Stimulated activated CD4-positive, alpha-beta T cell treated with anti-CD3 and anti-CD28 coated beads, Interleukin-4, amount 100 ng/mL, for 4 hours (primary cell): ENCODE results near the gene STX8.

ENCODE experiments used
- DNase-seq, 2 experiments: peaks; one replicate each; pipeline ENCODE4 v3.0.0-alpha.2; 2020

STX8 gene

DNA sequence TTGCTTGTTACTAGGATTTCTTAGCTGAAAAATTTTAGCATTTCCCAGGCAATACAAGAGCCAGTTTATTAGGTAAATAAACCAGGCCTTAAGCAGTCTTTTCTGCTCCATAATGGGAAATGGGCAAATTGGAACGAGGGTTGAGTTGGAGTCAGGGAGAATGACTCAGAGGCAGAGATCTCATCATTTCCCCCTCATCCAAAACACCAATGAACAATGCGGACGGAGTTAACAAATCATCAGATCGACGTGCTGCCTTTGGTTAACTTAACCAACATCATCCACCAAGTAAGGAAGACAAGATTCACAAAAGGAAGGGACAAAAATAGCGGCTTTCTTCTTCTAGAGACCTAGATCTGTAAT lies 243.5 kb downstream of the STX8 start:
- DNase-seq = no peak

DNA sequence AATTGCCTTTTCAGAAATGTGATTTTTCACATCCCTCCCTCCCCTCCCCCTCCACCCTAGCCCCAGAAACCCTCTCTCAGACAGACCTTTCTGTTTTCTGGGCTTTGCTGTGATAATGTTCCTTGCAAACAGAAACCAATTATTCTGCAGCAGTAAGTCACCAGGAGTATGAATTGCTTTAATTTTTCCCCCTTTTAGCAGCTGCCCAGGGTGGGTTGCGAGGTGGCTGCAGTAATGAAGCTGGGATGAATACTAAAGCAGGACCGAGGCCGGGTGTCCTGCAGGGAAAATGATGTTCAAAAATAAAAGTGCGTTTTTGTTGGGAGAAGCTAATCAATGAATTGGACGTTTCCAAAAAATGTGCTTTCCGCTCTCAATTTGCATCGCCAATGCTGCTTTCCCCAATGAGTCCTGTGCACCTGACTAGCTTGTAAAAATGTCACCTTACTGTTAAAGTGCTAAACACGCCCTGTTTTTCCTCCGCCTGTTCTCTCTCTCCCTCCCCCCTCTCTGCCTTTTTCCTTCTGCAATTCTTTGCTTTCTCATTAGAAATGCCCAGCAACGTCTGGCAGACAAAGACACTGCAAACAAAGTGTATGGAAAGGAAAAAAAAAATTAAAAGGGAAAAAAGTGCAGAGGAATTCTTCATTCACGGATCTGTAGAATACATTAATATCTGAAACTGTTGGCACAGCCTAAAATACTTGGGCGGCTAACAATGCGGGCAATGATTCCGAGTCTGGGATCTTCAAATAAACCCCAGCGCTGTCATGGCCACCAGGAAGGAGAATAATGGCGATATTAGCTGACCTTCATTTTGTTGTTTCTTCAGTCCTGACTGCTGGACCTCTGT lies 244.1 kb downstream of the STX8 start:
- DNase-seq = no peak

DNA sequence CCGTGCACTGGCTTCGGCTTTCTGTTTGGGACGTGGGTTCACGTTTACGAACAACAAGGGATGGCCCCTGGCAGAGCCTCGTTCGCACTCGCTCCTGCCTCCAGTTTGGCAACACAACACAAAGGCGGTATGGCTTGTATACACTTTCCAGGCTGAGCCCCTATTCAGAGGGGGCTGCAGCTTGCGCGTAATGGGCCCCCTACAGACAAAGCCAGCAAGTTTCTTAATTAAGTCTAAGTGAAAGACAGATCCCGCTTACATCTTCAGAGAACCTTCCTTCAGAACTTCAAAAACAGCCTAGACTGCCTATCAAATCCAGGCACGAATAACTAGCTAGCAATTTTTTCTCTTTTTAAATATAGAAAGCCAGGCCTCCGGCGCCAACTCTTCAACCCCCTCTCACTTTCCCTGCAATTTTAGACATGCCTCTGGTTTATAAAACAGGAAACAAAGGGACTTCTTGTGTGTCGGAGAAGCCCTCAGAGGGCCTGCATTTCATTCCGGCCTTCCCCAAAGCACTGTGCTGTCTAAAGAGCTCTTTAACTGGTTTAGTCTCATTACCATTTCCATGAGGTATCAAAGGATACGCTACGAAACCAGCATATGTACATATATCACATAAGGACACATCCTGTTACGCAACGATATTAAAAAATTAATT lies 244.9 kb downstream of the STX8 start:
- DNase-seq = no peak

- DNase-seq = no peak
Observed at GRCh38 chr17:9330141-9330540, 245.5 kb downstream of the STX8 start.

GRCh38 chr17:9329251-9329921 lies 246.2 kb downstream of the STX8 start:
- DNase-seq = no peak

DNA sequence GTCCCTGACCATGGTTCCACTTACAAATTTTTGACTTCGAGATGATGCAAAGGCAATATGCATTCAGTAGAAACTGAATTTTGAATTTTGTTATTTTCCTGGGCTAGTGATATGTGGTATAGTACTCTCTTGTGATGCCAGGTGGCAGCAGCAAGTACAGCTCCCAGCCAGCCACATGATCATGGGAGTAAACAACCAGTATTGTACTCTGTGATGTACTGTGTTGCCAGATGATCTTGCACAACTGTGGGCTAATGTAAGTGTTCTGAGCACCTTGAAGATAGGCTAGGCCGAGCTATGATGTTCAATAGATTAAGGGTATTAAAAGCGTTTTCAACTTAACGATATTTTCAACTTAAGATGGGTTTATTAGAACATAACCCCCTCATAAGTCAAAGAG lies 250.8 kb downstream of the STX8 start:
- DNase-seq = no peak

DNA sequence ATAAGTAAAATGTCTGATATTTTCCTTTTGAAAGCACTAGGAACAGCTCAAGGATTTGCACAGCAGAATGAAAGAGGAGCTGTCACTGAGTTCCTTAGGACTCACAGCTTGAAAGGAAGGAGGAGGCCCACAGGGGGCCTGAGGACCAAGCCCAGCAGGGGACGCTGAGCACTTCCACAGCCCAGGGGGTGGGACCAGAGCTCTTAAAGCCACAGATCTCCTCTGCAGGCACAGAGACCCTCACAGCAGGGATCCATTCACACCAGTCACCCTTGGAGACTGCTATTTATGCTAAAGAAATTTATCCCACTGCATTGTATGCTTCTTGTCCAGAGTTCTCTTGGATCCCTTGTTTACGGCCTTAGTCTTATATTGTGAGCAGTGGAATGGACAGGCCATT lies 253.3 kb downstream of the STX8 start:
- DNase-seq = no peak

DNA sequence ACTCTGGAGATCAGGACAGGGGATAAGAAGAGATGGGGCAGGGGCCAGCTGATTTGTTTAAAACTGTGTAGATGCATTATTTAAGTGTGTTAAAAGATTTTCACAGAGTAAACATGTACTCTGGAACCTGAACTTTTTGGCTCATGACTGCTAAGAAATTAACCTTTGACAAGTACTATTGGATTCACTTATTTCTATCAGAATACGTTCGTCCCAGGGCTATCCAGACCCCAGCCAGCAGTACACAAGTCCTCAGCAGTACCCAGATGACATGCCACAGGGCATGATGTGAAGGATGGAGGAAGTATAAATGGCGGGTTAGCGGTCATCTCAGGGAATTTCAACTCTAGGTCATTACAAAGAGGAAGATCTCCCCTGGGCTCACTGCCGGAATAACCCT lies 253.7 kb downstream of the STX8 start:
- DNase-seq = no peak

DNA sequence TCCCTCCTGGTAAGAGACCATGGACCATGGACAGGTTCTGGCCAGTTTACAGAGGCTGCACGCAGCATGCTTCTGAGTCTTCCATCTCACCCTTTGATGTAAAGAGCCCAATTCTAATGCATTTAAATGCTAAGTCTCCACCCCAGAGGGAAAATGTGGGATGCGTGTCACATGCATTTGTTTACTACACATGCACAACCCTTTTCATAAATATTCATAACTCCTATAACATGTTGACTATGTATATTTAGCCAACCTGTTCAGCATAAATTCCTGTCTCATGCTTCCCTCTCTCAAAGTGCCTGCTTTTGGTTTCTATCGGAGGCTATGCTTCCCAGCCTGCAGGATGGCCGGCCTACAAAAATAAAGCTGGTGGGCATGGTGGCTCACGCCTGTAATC lies 260.3 kb downstream of the STX8 start:
- no peak for DNase-seq

GRCh38 chr17:9313346-9313745 lies 262.3 kb downstream of the STX8 start:
- DNase-seq = no peak

GRCh38 chr17:9309216-9309615 lies 266.4 kb downstream of the STX8 start:
- DNase-seq = no peak

DNA sequence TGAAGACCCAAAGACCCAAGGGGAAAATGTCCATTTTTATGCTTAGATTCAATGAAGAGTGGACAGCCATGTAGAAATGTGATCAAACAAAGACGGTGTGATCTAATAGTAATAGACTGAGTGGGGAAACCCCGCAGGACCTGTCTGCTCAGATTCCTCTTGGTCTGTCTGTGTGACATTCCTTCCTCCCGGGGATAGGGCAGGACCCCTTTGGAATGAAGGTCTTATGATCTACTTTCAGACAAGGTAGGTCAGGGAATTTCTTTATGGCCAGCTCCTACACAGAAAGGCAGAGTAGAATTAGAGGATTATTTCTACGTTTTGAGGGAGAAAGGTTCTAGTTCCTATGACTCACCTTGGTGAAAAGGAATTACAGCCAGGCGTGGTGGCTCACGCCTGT lies 267.6 kb downstream of the STX8 start:
- no peak for DNase-seq

GRCh38 chr17:9307313-9307998 lies 268.2 kb downstream of the STX8 start:
- DNase-seq = no peak

DNA sequence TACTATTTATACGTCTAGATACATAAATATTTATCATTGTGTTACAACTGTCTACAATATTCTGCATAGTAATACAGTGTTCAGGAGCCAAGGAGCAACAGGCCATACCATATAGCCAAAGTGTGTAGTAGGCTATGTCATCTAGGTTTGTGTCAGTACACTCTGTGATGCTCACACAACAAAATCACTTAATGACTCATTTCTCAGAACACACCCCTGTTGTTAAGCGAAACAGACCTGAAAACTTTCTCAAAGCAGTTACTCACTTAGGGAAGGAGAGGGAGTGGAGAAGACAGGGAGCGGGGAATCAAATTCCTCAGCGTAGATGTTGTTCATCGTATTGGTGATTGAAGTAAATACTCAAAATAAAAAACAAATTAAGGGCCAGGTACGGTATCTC lies 269.5 kb downstream of the STX8 start:
- no peak for DNase-seq

DNA sequence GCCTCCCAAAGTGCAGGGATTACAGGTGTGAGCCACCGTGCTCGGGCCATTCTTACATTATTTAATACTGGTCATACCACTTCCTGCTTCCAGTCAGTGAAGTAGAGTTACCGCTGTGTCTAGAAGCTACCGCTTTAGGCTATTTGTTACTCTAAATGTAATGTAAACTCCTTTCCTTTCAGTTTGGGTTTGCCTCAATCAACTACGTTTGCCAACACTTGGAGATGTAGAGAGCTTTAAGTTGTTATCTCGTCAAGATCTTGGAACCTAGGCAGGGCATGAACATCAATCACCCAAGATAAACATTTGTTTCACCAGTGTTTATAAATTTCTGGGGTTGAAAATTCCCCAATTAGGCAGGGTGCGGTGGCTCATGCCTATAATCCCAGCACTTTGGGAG lies 275.9 kb downstream of the STX8 start:
- no peak for DNase-seq

- DNase-seq = no peak
Observed at GRCh38 chr17:9298776-9299295, 276.8 kb downstream of the STX8 start.

DNA sequence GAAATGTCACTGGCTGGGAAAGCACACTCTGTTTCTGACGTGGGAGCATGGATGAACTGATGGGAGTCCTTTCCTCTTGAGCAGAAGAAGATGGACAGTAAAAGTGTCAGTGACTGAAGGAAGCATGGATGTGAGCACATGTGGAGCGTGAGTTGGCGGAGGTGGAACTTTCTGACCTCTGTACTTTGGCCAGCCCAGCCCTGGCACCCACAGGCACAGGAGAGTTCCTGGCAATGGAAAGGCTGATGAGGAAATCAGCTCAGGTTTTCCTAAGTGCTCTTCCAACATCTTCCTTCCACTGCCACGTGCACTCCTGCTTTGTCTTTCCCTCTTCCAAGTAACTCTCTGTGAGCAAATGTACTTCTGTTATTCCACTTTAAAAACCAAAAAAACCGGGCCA lies 277.5 kb downstream of the STX8 start:
- DNase-seq = no peak

- no peak for DNase-seq
Observed at GRCh38 chr17:9294661-9295210, 280.9 kb downstream of the STX8 start.

DNA sequence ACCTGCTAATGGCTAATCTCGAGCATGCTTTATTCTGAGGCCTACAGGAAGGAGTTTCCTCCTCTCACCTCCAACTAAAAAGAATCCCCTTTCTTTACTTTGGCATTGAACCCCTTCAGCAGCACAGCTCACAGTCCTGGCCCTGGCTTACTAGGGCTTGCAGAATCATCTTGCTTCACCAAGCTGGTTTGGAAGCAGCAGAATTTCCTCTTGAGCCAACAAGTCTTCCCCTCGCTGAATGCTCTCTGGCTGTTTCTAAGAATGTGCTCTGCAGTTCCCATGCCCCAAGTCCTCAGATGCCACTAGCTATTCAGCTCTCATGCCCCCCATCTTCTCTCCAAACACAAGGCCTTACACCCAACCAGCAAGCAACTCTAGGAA lies 283.1 kb downstream of the STX8 start:
- DNase-seq = no peak

DNA sequence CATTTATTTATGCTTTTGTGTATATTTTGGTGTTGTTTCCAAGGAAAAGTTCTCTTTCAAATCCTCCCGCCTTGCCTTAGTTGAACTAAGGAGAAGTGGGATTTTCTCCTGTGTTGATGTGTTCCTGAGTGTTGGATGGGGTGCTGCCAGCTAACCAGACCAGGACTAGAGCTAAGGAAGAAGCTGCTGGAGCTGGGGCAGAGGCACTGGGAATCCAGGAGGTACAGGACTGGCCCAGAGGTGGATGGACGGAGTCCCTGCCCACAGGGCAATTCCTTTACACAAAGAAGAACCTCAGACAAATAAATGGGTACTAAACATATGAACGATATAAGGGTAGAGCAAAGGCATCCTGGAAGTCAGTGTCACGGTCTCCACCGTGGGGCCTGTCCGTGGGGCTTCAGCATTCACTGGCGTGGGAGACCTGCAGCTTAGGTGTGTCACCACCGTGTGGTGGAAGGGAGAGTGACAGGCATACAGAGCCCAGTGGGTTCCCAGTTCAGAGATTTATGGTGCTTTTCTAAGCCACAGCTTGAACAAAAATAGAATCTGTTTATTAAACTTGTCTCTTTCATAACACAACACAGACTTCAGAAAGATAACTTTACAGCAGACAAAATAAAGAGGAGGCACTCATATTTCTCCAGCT lies 283.6 kb downstream of the STX8 start:
- peak; percentile 30 to 50 for DNase-seq

DNA sequence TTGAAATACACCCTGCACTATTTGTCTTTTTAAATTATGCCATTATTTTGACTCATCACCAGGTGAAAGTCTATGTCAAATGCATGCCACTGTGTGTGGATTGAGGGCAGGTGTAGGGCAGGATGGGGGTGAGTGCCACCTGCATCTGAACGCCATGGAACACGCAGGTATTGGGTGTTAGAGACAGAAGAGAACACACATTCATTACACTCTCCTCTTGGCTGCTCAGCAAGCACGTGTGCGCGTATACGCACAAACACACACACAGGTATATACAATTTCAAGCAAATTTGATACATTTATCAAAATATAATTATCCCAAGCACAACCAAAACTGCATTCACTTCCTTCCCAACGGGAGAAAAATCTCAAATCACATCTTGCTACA lies 285.4 kb downstream of the STX8 start:
- DNase-seq = peak in 1 of 2 experiments; percentile 14

DNA sequence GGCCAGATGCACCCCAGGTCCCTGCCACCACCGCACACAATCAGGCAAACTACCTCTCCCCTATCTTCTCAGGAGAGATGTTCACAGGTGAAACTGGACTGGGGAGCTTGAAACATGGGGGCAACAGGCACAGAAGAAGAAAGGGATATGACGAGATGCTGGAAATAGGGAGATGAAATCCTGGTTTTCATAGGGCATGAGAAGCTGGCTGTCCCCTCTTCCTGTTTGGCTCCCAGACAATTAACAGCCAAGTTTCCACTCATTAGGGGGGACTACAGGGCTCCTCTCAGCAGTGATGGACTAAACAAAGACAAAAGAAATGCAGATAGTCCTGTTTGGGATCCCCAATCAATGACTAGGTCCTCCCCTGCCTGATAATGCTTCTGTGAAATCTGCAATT lies 288.3 kb downstream of the STX8 start:
- no peak for DNase-seq

DNA sequence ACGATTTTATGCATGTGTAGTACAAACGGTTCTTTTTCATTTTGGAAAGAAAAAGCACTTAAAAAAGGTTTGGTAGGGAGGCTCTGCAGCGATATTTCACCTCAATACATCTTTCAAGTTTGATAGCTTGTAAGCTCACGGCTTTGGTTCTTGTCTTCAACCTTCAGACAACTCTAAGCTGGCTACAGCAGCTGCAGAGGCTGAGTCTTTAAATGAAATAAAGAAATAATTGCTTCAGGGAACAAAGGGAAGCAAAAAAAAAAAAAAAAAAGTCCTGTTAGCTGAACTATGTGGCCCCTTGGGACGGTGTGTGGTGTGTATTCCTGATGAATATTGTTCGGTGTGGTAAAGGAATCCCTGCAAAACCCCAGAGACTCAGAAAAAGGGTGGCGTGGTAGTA lies 289.2 kb downstream of the STX8 start:
- DNase-seq = no peak
